ENCODE data around the gene RIOX2.
"Not testable (repeated sequence)": the region's sequence is repeated elsewhere in the genome, so short reads cannot be mapped to it uniquely, and the experiment has no call there.

Gene RIOX2

DNA sequence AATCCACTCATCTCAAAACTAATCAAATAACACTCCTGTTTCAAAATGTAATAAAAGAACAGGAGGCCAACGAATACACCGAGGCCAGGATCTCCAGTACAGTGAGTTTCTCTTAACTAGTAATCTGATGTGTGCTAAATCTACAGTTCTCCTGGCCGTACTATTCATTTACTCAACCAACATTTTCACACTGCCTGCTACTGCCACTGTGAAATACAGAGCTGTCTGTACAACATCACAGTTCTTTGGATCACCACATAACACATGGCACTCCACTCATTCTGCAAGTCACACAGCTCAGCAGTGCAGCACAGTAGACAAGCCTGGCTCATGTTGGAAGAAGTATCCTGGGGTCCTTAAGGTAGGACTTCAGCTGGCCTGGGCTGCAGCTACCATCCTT is 21.9 kb downstream of the RIOX2 start:
- no peak for DNase-seq

DNA sequence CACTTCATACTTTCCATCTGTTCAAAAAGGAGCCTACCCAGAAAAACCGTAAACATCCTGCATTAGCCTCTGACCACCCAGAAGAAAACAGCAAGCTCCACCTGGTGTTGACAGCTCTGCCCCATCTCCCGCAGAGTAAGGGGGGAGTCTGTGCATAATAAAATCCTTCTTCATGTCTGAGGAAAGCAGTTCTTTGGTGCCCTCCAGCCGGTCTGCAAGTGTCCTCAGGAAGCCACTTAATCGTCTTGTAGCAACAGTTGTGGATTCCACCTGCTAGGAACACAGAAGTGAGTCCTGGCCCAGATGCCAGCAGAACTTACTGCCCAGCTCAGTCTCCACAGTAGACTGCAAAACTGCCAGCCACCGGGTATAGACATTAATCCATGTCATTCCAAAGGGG is 22.5 kb downstream of the RIOX2 start:
- no peak for DNase-seq

DNA sequence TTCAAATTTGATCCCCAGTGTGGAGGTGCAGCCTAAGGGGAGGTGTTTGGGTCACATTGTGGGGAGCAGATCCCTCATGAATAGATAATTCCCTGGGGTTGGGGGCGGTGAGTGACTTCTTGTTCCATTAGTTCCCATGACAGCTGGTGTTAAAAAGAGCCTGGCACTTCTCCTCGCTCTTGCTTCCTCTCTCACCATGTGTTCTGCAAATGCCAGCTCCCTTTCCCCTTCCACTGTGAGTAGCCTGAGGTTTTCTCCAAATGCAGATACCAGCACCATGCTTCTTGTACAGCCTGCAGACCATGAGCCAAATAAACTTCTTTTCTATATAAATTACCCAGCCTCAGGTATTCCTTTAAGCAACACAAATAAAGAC is 23.1 kb downstream of the RIOX2 start:
- no peak for DNase-seq

DNA sequence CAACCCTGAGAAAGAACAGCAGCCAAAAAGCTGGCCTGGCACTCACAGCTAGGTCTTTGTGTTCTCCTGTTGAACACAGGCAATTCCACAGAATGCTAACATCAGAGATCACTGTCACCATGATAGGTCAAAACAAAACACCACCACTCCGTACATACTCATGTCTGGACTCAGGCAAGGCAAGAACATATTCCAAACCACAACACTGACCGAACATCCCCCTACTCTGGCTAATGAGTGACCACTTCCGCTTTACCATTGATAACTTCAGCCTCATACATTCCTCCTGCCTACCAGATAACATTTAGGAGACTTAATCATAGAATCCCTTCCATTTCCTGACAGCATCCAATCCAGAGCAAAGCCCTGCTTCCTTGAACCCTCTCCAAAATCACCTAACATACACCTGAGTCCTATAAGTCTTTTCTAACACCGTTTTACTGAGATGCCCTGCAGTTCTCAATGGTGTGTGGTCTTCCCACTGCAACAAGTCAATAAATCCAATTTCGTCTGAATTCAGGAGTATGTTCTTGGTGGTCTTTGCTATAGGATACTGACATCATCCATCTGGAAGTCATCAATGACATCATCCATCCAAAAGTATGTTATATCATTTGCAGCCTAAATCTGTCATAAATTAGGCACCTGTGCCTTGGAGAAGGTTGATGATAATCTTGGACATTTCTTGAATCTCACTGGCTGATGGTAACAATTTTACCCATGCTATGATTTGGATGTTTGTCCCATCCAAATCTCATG is 23.7 kb downstream of the RIOX2 start:
- DNase-seq = no peak

DNA sequence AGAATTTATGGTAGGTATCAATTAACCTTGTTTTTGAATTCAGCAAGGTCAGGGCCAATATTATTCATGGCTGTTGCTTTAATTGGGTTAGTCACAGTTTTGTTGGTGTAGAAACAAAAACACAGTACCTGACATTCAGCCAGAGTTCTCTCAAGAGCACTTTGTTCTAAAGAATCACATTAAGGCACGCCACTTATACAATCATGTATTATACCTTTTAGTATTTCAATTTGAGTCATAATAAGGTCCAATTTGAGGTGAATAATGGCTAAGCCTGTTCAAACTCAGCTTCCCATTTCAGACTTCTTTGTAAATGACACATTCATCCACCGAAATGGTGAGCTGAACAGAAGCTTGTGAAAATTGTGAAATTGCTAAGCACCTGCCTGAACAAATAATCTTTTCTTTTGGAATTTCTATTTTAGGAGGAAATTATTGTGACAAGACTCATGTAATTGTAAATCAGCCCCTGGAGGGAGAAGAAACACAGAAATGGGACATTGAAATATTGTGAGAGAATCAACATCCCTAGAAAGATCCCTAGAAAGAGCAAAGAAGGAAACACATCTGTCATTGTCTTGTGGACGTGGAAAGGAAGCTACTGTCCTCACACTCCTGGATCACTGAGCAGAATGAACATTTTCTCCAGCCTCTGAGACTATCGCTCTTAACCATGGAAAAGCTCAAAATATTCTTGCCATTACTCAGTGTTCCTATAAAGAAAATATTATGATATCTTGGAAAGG is 29.3 kb downstream of the RIOX2 start:
- peak; percentile 91 for DNase-seq

DNA sequence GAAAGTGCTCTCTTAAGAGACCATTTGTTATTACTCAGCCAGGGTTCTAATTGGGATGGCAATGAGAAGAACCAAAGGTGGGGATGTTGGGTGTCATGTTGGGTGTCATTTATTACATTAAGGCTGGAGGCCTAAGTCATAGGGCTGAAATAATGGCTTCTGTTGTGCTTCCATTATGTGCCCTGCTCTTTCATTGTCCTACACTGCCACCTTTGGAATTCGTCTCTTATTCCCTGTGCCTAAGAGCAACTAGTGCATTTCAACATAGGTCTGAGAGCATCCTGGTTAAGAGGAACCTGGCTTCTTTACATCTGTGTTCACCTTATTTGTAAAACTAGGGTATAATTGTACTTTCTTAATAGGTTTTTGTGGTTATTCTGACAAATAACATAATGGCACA is 32.2 kb downstream of the RIOX2 start:
- DNase-seq = no peak

DNA sequence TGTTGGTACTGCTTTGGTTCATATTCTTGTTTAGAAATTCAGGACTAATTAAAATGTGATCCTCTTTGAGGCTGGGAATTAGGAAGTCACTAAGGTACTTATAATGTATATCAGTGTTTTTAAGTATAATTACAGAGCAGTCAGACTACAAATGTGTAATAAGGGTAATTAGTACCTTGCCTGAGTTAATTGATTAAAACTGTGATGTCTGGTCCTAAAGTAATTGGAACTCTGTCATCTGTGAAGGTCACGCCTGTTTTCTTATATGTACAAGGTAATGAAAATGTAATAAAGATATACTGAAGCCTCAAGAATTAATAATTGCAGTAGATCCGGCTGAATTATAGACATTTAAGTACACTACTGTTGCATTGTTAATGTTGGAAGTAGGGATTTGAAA is 32.8 kb downstream of the RIOX2 start:
- no peak for DNase-seq

DNA sequence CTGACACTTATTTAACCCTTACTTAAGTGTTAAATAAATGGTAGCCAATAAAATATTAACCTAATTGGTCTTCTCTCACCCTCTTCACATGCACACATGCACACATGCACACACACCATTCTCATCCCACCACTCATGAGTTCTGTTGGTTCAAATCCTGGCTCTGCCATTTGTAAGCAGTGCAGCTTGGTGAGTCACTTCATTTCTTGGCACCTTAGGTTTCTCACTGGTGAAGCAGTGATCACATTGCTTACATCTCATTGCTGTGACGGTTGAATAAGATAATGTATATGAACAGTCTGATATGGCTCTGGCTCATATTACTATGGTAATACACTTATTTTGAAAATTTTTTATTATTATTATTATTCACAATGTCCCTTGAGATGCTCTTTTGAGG is 33.8 kb downstream of the RIOX2 start:
- no peak for DNase-seq

DNA sequence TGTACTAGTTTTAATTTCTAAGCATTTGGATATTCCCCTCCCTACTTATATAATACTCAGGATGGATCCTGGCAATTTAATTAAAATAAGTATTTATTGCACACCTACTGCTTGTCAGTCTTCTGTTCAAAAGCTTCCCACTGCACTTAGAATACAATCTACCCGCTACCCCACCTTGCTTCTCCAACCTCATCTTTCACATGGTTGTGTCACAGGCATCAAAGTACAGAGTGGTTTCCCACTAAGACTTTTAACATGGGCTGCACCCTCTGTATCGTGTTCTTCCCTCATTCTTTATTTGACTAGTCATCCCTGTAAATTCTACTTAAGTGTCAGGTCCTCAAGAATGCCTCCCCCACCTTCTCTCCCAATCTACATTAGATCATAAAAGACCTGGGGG is 35.0 kb downstream of the RIOX2 start:
- DNase-seq = no peak

DNA sequence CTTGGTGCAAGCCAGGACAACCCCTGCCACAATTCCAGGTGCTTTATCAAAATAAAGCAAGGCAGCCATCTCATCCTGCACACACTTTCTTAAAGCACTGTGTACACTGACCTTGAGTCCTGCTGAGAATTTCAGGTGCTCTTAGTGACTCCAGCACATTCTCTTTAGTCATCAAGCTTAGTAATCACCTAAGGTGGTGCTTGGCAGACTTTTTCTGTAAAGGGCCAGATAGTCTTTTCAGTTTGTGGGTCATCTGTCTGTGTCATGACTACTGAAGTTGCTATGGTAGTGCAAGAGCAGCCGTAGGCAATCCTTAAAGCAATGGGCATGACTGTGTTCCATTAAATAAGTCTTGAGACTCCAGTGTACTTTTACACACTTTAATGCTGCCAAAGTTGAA is 36.4 kb downstream of the RIOX2 start:
- no peak for DNase-seq

DNA sequence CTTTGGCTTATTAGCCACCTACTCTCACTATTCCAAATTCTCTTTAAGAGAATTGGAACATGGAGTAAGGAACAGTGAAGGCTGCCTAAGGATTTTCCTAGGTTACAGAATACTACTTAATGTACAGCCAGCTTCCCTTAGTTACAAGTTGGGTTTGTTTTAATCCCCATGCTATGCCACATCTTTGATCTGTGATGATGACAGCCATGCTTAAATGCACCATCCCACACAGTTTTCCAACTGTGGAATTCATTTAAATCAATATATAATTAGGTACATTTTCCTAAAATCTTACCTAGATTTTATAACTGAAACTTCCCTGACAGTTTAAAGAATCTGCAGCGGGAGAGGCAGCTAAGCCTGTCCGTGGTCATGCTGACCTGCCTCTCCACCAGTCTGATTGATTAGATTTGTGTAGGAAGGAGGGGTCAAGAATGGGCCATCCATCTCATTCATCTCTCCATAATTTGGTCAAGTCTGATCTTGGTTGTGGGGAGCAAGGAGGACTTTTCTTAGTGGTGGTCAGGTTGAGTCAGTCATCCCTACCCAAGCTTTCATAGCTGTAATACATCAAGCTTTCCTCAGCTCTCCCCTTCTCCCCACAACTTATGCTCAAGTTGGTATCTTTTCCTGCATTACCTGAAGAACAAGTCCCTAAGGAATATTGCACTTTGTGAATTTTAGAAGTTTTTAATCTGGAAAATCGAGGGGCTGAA is 37.1 kb downstream of the RIOX2 start:
- DNase-seq = no peak

DNA sequence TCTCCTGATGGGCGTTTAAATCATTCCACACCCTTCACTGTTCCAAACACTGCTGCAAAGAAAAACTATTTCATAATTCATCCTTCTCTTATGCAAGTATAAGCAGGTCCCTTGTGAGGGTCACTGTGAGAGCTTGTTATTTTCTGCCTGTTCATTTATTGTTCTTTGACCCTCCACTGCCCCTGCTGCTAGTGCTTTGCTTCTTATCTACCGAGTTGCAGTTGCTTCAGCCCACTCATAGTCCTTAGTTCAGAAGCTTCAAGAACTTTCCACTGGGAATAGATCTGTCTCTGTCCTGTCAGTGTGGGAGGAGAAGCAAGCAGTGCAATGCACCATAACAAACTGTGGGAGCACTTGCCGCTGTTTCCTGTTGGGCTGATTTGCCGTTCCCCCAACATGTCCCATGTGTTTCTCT is 39.8 kb downstream of the RIOX2 start:
- no peak for DNase-seq

DNA sequence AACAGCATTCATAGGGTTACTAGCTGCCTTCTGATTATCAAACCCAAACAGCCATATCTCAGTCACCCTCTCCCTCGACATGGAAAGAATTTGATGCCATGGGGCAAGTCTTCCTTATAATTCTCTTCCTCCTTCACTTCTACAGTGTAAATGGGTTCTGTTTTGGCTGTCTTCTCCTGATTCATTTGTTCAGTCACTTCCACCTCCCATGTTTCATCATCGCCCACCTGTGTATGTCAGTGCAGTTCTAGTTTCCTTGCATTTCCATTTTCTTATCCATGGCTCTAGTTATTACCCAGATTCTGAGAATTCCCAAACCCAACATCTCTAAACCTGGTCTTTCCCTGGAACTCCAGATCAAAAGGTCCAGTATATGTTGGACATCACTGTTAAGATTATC is 41.0 kb downstream of the RIOX2 start:
- no peak for DNase-seq

DNA sequence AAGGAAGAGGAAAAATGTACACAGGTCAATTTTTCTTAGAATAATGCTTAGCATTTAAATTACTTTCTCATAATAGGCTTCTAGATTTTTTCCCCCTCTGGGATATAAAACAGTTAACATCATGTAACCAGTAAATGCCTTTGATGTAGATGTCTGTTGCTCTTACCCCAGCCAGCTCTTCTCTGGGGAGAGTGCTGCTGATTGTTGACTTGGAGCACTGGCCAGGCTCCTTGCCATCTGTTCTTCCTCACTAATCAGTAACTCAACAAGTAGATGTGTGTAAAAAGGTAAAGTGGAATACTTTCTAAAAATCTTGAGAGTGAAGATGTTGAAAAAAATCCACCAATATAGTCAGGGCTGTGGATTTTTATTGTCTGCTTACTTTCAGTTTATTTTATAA is 42.2 kb downstream of the RIOX2 start:
- no peak for DNase-seq

DNA sequence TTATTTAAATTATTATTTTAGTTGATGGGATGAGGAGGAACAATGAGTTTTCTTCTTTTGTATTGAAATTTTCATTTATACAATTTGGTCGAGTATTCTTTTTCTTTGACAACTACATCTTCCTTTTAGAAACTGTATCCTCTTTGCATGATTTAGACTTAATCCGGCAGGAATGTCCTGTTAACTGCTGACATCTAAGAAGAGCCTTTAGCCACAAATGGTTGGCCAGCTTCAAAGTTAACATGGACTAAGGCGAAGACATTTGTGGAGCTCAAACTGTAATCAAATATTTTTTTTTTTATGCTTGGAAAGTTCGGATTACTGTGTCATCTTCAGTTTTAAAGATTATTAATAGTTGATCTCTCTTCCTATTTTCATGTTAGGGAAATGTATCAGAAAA is 43.2 kb downstream of the RIOX2 start:
- DNase-seq = no peak

DNA sequence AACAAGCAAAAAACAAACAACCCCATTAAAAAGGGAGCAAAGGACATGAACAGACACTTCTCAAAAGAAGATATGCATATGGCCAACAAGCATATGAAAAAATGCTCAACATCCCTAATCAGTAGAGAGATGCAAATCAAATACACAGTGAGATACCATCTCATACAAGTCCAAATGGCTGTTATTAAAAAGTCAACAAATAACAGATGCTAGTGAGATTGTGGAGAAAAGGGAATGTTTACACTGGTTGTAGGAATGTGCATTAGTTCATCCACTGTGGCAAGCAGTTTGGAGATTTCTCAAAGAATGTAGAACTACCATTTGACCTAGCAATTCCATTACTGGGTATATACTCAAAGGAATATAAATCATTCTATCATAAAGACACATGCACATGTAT is 44.5 kb downstream of the RIOX2 start:
- no peak for DNase-seq

DNA sequence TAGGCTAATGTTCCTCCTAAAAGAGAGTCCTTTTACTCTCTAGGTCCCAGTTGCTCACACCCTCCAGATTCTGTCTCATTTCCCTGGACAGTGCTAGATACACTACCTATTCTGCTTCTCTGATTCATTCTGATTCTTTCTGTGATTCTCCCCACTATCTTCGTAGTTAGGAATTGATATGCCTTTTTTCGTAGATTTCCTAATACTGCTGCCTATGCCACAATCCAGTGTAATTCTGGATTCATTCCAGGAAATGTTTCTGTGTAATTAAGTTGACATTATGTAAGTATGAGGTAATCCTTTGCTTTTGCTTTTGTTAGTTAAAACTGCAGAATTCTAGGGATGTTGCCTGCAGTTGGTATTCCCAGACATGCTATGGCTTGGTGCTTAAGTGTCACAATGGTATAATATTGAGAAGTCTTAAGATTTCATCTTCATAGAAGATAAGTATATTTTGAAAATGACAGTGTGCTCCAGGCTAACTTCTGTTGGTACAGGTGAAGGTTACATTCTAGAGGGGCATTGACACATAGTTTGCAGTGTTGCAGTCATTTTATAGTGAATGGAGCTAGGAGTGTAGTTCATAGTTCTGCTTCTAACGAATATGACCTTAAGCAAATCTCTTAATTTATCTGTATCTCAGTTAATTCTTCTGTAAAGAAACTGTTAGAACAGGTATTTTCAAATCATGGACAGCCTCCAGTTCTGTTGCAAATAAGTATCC is 54.3 kb downstream of the RIOX2 start:
- DNase-seq = no peak

DNA sequence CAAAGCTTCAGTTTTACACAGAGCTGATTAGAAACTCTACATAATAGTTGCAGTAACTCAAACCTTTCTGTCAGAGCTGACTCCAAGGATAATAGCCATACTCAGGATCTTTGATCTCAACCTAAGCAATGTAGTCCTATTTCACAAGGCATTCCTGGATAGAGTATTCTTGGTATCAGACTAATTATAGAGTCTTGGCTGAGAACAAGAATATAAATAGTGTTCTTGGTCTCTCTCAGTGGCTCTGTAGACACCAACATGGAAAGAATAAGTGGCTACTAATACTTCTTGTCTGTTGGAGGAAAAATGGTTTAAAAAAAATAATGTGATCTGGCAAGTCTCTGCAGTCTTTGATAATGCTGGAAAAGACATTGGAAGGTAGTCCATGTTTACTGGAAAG is 55.7 kb downstream of the RIOX2 start:
- DNase-seq = no peak

DNA sequence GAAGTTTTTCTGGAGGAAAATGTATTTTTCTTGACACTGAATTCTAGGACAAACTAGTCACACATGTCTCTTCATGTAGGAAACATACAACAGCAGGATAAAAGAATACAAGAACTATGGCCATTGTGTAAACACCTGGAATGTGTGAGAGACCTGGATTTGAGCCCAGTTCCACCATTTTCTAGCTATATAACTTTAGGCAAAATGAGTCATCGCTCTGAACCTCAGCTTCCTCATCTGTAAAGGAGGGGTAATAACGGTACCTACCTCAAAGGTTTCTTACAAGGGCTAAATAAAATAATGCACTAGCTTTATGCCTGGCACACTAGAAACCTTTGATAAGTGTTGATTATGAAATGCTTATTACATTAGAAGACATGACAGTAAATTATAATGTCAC is 57.8 kb downstream of the RIOX2 start:
- DNase-seq = no peak

DNA sequence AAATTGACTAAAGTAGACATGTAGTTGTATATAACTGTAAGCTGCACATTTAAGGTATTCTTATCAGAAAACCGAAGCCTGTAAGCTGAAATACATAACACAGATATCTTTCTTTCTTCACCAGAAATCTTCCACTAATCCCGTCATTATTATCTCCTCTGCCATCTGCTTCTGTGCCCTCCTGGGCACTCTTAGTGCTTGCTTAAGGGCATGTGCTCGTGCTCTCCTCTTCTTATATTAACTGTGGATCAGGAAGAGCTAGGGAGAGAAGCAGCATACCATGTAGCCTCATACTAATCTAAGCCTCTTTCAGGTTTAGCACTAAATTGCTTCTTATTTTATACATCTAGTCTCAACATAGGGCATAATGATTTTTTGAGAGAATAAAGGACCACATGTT is 60.8 kb downstream of the RIOX2 start:
- no peak for DNase-seq

DNA sequence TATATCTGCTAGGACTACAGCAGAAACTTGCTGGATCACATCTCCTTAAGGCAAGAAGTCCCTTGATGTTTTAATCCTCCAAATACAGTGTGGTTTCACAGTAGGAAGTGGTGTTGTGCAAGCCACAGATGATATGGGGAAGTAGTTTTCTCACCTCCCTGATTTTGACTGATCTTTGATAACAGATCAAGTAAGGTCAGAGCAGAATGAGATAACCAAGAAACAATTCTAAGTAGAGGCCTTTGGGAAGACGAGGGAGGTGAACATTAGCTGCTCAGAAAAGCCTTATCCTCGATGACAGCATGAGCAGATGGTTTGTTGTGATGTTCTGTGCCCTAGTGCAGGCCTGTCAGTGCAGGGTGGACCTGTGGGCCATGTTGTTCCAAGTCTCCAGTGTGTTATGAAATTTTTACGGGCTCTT is 61.3 kb downstream of the RIOX2 start:
- DNase-seq = no peak

DNA sequence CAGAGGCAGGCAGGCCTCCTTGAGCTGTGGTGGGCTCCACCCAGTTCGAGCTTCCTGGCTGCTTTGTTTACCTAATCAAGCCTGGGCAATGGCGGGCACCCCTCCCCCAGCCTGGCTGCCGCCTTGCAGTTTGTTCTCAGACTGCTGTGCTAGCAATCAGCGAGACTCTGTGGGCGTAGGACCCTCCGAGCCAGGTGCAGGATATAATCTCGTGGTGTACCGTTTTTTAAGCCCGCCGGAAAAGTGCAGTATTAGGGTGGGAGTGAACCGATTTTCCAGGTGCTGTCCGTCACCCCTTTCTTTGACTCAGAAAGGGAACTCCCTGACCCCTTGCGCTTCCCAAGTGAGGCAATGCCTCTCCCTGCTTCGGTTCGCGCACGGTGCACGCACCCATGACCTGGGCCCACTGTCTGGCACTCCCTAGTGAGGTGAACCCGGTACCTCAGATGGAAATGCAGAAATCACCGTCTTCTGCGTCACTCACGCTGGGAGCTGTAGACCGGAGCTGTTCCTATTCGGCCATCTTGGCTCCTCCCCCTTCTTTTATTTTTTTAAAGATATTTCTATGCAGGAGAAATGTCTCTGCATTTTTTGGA is 61.9 kb downstream of the RIOX2 start:
- DNase-seq = not testable (repeated sequence)

DNA sequence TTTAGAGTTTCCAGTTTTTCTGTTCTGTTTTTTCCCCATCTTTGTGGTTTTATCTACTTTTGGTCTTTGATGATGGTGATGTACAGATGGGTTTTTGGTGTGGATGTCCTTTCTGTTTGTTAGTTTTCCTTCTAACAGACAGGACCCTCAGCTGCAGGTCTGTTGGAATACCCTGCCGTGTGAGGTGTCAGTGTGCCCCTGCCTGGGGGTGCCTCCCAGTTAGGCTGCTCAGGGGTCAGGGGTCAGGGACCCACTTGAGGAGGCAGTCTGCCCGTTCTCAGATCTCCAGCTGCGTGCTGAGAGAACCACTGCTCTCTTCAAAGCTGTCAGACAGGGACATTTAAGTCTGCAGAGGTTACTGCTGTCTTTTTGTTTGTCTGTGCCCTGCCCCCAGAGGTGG is 62.4 kb downstream of the RIOX2 start:
- not testable (repeated sequence) for DNase-seq

Data from NCI-H774 (cell line).